GM12892 (cell line): Measurements from ENCODE around the gene DAB1.

Experiments
- DNase-seq: peaks from one replicate; pipeline ENCODE4 v3.0.0; 2011; ENCODE audit not compliant: insufficient read length
- FAIRE-seq: peaks from 2 replicates; lab custom pipeline; 2011; peaks lifted over from hg19 to GRCh38; lab: Jason Lieb, UNC
- POLR2A ChIP-seq: IDR thresholded peaks from 2 replicates; pipeline ENCODE4 v1.6.1; 2011; ENCODE audit warnings: low read depth, low read length, control low read depth
- POLR2AphosphoS5 ChIP-seq: IDR thresholded peaks from 2 replicates; pipeline ENCODE4 v1.6.1; 2011; ENCODE audit warnings: low read depth, low read length, control low read depth
- TAF1 ChIP-seq: IDR thresholded peaks from 2 replicates; pipeline ENCODE4 v1.6.1; 2011; ENCODE audit warnings: low read depth, mild to moderate bottlenecking, control low read depth, low read length, borderline replicate concordance

Gene DAB1

GRCh38 chr1:57040811-57041210 is 383.0 kb downstream of the DAB1 start:
- DNase-seq, result no peak
- FAIRE-seq, result no peak
- TF ChIP-seq POLR2AphosphoS5 (no peak), POLR2A (no peak), TAF1 (no peak)

- TF ChIP-seq POLR2A (no peak), TAF1 (no peak), POLR2AphosphoS5 (no peak)
- FAIRE-seq (no peak), DNase-seq (no peak)
These were observed 386.9 kb downstream of the DAB1 start for GRCh38 chr1:57036641-57037579.

GRCh38 chr1:57034713-57035112 is 389.1 kb downstream of the DAB1 start:
- TF ChIP-seq POLR2AphosphoS5, result no peak
- TF ChIP-seq TAF1, result no peak
- TF ChIP-seq POLR2A, result no peak
- no peak for DNase-seq
- FAIRE-seq, result no peak

GRCh38 chr1:57033222-57034001 is 390.4 kb downstream of the DAB1 start:
- DNase-seq, result no peak
- TF ChIP-seq POLR2AphosphoS5, result no peak
- TF ChIP-seq POLR2A, result no peak
- no peak for TF ChIP-seq TAF1
- FAIRE-seq, result no peak

GRCh38 chr1:57026624-57027354 is 397.1 kb downstream of the DAB1 start:
- FAIRE-seq, result no peak
- TF ChIP-seq TAF1 (no peak), POLR2AphosphoS5 (no peak), POLR2A (no peak)
- no peak for DNase-seq

GRCh38 chr1:57024855-57025254 is 399.0 kb downstream of the DAB1 start:
- TF ChIP-seq POLR2AphosphoS5 (no peak), POLR2A (no peak), TAF1 (no peak)

GRCh38 chr1:57024428-57024827 is 399.4 kb downstream of the DAB1 start:
- FAIRE-seq, result no peak
- no peak for DNase-seq
- TF ChIP-seq POLR2AphosphoS5, result no peak
- TF ChIP-seq TAF1, result no peak
- TF ChIP-seq POLR2A, result no peak

More at GRCh38 chr1:57024855-57025254, 399.0 kb downstream of the DAB1 start:
- DNase-seq (no peak), FAIRE-seq (no peak)

GRCh38 chr1:57020216-57020615 is 403.6 kb downstream of the DAB1 start:
- DNase-seq (no peak), FAIRE-seq (no peak)
- TF ChIP-seq TAF1 (no peak), POLR2AphosphoS5 (no peak), POLR2A (no peak)

- FAIRE-seq, result no peak
- TF ChIP-seq POLR2A, result no peak
- TF ChIP-seq POLR2AphosphoS5, result no peak
- TF ChIP-seq TAF1, result no peak
- no peak for DNase-seq
These were observed 404.5 kb downstream of the DAB1 start for GRCh38 chr1:57019236-57019839.

- TF ChIP-seq TAF1 (no peak), POLR2AphosphoS5 (no peak), POLR2A (no peak)
- FAIRE-seq (no peak), DNase-seq (no peak)
These were observed 405.7 kb downstream of the DAB1 start for GRCh38 chr1:57018119-57018518.
